HEK293 (cell line): ENCODE results near the gene TMEM150B.
A peak's percentile ranks its signal among the peaks of the same experiment; 100 is the strongest.

Source experiments
- CTCF ChIP-seq: fragments of 450-650 bp; formaldehyde crosslinking; IDR thresholded peaks from 2 replicates; pipeline ENCODE4 v1.5.1; 2016; ENCODE audit warnings: missing biosample characterization, missing genetic modification characterization
- ELK4 ChIP-seq: IDR thresholded peaks from 2 replicates; pipeline ENCODE4 v1.6.1; 2011; ENCODE audit warnings: mild to moderate bottlenecking, low read depth, low read length, borderline replicate concordance
- HOXC10 ChIP-seq: sonication (generic); formaldehyde crosslinking; IDR thresholded peaks from 2 replicates; pipeline ENCODE4 v1.8.1; 2023; ENCODE audit warnings: mild to moderate bottlenecking, missing genetic modification reagents
- HOXD13 ChIP-seq: sonication (generic); formaldehyde crosslinking; IDR thresholded peaks from 2 replicates; pipeline ENCODE4 v1.8.0; 2022; ENCODE audit warnings: missing genetic modification reagents, borderline replicate concordance
- KLF16 ChIP-seq: fragments of 450-650 bp; formaldehyde crosslinking; IDR thresholded peaks from 2 replicates; pipeline ENCODE4 v1.5.1; 2017; ENCODE audit warnings: missing biosample characterization, missing genetic modification characterization
- KLF9 ChIP-seq: fragments of 450-650 bp; formaldehyde crosslinking; IDR thresholded peaks from 2 replicates; pipeline ENCODE4 v1.5.1; 2016; ENCODE audit warnings: missing biosample characterization, missing genetic modification characterization, low read depth
- REPIN1 ChIP-seq: fragments of 450-650 bp; formaldehyde crosslinking; IDR thresholded peaks from 2 replicates; pipeline ENCODE4 v1.5.1; 2017; ENCODE audit warnings: missing biosample characterization, missing genetic modification characterization, low read depth
- SETDB1 ChIP-seq: IDR thresholded peaks from one replicate; pipeline ENCODE4 v1.6.1; 2017; ENCODE audit warnings: mild to moderate bottlenecking, low read length, moderate library complexity, mixed read lengths; ENCODE audit not compliant: insufficient read length
- YY2 ChIP-seq: fragments of 450-650 bp; formaldehyde crosslinking; IDR thresholded peaks from 2 replicates; pipeline ENCODE4 v1.5.1; 2016; ENCODE audit warnings: missing biosample characterization, missing genetic modification characterization
- ZBTB11 ChIP-seq: fragments of 450-650 bp; formaldehyde crosslinking; conservative IDR thresholded peaks from 2 replicates; pipeline ENCODE4 v1.5.1; 2016; ENCODE audit warnings: low read depth, missing biosample characterization, missing genetic modification characterization
- ZBTB20 ChIP-seq: fragments of 450-650 bp; formaldehyde crosslinking; IDR thresholded peaks from 2 replicates; pipeline ENCODE4 v1.5.1; 2016; ENCODE audit warnings: missing biosample characterization, missing genetic modification characterization
- ZBTB7A ChIP-seq: fragments of 450-650 bp; formaldehyde crosslinking; IDR thresholded peaks from 2 replicates; pipeline ENCODE4 v1.5.1; 2016; ENCODE audit warnings: low read depth, missing biosample characterization, missing genetic modification characterization
- ZEB2 ChIP-seq: fragments of 450-650 bp; formaldehyde crosslinking; IDR thresholded peaks from 2 replicates; pipeline ENCODE4 v1.5.1; 2016; ENCODE audit warnings: missing biosample characterization, missing genetic modification characterization
- ZNF114 ChIP-seq: fragments of 450-650 bp; formaldehyde crosslinking; IDR thresholded peaks from 2 replicates; pipeline ENCODE4 v1.5.0; 2017; ENCODE audit warnings: missing biosample characterization, missing genetic modification characterization
- ZNF133 ChIP-seq: fragments of 450-650 bp; formaldehyde crosslinking; IDR thresholded peaks from 2 replicates; pipeline ENCODE4 v1.5.1; 2016; ENCODE audit warnings: missing biosample characterization, missing genetic modification characterization
- ZNF140 ChIP-seq: fragments of 450-650 bp; formaldehyde crosslinking; IDR thresholded peaks from 2 replicates; pipeline ENCODE4 v1.5.1; 2016; ENCODE audit warnings: missing biosample characterization, missing genetic modification characterization
- ZNF155 ChIP-seq: fragments of 450-650 bp; formaldehyde crosslinking; IDR thresholded peaks from 2 replicates; pipeline ENCODE4 v1.5.1; 2016; ENCODE audit warnings: missing biosample characterization, missing genetic modification characterization
- ZNF169 ChIP-seq: fragments of 450-650 bp; formaldehyde crosslinking; IDR thresholded peaks from 2 replicates; pipeline ENCODE4 v1.5.1; 2016; ENCODE audit warnings: missing biosample characterization, missing genetic modification characterization
- ZNF18 ChIP-seq: fragments of 450-650 bp; formaldehyde crosslinking; IDR thresholded peaks from 2 replicates; pipeline ENCODE4 v1.5.1; 2016; ENCODE audit warnings: missing biosample characterization, missing genetic modification characterization
- ZNF211 ChIP-seq: fragments of 450-650 bp; formaldehyde crosslinking; IDR thresholded peaks from 2 replicates; pipeline ENCODE4 v1.5.1; 2016; ENCODE audit warnings: low read depth, missing biosample characterization, missing genetic modification characterization
- ZNF404 ChIP-seq: fragments of 450-650 bp; formaldehyde crosslinking; IDR thresholded peaks from 2 replicates; pipeline ENCODE4 v1.5.1; 2017; ENCODE audit warnings: missing biosample characterization, missing genetic modification characterization
- ZNF423 ChIP-seq: fragments of 450-650 bp; formaldehyde crosslinking; IDR thresholded peaks from 2 replicates; pipeline ENCODE4 v1.5.1; 2016; ENCODE audit warnings: missing biosample characterization, missing genetic modification characterization
- ZNF561 ChIP-seq: fragments of 450-650 bp; IDR thresholded peaks from 2 replicates; pipeline ENCODE4 v1.5.1; 2018; ENCODE audit warnings: missing biosample characterization, missing genetic modification characterization, borderline replicate concordance
- ZNF658 ChIP-seq: fragments of 450-650 bp; formaldehyde crosslinking; IDR thresholded peaks from 2 replicates; pipeline ENCODE4; 2016; ENCODE audit warnings: missing biosample characterization, missing genetic modification characterization
- ZNF677 ChIP-seq: fragments of 450-650 bp; IDR thresholded peaks from 2 replicates; pipeline ENCODE4 v1.5.0; 2018; ENCODE audit warnings: missing biosample characterization, mild to moderate bottlenecking, missing genetic modification characterization, moderate library complexity
- ZNF785 ChIP-seq: fragments of 450-650 bp; formaldehyde crosslinking; IDR thresholded peaks from 2 replicates; pipeline ENCODE4 v1.5.1; 2016; ENCODE audit warnings: missing biosample characterization, missing genetic modification characterization
- ZSCAN16 ChIP-seq: fragments of 450-650 bp; formaldehyde crosslinking; IDR thresholded peaks from 2 replicates; pipeline ENCODE4 v1.5.1; 2016; ENCODE audit warnings: missing biosample characterization, missing genetic modification characterization
- ZSCAN18 ChIP-seq: fragments of 450-650 bp; formaldehyde crosslinking; IDR thresholded peaks from 2 replicates; pipeline ENCODE4 v1.5.1; 2016; ENCODE audit warnings: missing biosample characterization, missing genetic modification characterization
- ZSCAN4 ChIP-seq: fragments of 450-650 bp; formaldehyde crosslinking; IDR thresholded peaks from 2 replicates; pipeline ENCODE4 v1.5.1; 2017; ENCODE audit warnings: missing biosample characterization, missing genetic modification characterization

TMEM150B gene

GRCh38 chr19:55301459-55302317, 23.5 kb downstream of the TMEM150B start (continued):
- no peak for TF ChIP-seq ZSCAN18 (tag by site-specific recombination)
- no peak for TF ChIP-seq YY2 (tag by site-specific recombination)
- no peak for TF ChIP-seq REPIN1 (tag by site-specific recombination)
- TF ChIP-seq ZSCAN4 (tag by site-specific recombination), result no peak
- TF ChIP-seq ZBTB20, result no peak
- TF ChIP-seq ZNF133 (tag by site-specific recombination), result no peak
- no peak for TF ChIP-seq HOXD13 (CRISPR knock-in tag)
- TF ChIP-seq ZNF169 (tag by site-specific recombination), result no peak
- TF ChIP-seq ZBTB7A (tag by site-specific recombination), result 0 out of 2 replicates have a peak, but pooled peaks have one; percentile 16
- TF ChIP-seq ZNF18 (tag by site-specific recombination), result no peak
- no peak for TF ChIP-seq ZNF677 (tag by site-specific recombination)
- no peak for TF ChIP-seq ZNF423 (tag by site-specific recombination)
- TF ChIP-seq ZSCAN16, result no peak
- TF ChIP-seq ZNF785 (tag by site-specific recombination), result no peak
- TF ChIP-seq KLF16 (tag by site-specific recombination), result 0 out of 2 replicates have a peak, but pooled peaks have one; percentile 52
- no peak for TF ChIP-seq ZEB2 (tag by site-specific recombination)
- peak; percentile 93 for TF ChIP-seq CTCF
- no peak for TF ChIP-seq HOXC10 (CRISPR knock-in tag)
- TF ChIP-seq ZNF140 (tag by site-specific recombination), result no peak
- no peak for TF ChIP-seq ZNF658 (tag by site-specific recombination)
- no peak for TF ChIP-seq ZNF211
- TF ChIP-seq SETDB1, result no peak
- TF ChIP-seq ZNF155 (tag by site-specific recombination), result no peak
- no peak for TF ChIP-seq ZNF404 (tag by site-specific recombination)
- TF ChIP-seq KLF9 (tag by site-specific recombination), result peak; percentile 71; the same call in 1 of the 2 replicates
- no peak for TF ChIP-seq ZBTB11 (tag by site-specific recombination)
- TF ChIP-seq ELK4, result no peak
- TF ChIP-seq ZNF114 (tag by site-specific recombination), result no peak
- no peak for TF ChIP-seq ZNF561 (tag by site-specific recombination)
